ENCODE data around the gene ORAI3.

The ORAI3 gene

GRCh38 chr16:30948667-30949649, at the start of gene ORAI3:
ORAI3 (plus strand) TSS chr16:30949068; CDS start chr16:30949290, 222 bp downstream.
- DNase-seq: peak; percentile 73
- in situ Hi-C loops (cut with MboI; ENCODE audit: low pct_unique_long_range_greater_than_20kb, low sequenced_read_pairs): no loop called here

DNA sequence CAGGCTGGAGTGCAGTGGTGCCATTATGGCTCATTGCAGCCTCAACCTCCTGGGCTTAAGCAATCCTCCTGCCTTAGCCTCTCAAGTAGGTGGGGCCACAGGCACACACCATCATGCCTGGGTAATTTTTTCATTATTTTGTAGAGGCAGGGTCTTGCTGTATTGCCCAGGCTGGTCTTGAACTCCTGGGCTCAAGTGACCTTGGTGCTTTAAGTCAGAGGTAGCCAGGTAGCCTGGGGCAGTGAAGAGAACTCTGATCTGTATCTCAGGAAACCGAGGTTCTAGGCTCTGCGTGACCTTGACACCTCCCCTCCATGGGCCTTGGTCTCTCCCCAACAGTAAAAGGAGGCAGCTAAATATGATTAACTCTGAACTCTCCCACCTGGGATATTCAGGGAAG, 49.1 kb upstream of the ORAI3 start:
- no peak for DNase-seq
- in situ Hi-C loops (cut with MboI; ENCODE audit: low pct_unique_long_range_greater_than_20kb, low sequenced_read_pairs): no loop called here

- in situ Hi-C loops (cut with MboI; ENCODE audit: low pct_unique_long_range_greater_than_20kb, low sequenced_read_pairs): no loop called here
Measured at GRCh38 chr16:30900588-30900987, 48.3 kb upstream of the ORAI3 start.

DNA sequence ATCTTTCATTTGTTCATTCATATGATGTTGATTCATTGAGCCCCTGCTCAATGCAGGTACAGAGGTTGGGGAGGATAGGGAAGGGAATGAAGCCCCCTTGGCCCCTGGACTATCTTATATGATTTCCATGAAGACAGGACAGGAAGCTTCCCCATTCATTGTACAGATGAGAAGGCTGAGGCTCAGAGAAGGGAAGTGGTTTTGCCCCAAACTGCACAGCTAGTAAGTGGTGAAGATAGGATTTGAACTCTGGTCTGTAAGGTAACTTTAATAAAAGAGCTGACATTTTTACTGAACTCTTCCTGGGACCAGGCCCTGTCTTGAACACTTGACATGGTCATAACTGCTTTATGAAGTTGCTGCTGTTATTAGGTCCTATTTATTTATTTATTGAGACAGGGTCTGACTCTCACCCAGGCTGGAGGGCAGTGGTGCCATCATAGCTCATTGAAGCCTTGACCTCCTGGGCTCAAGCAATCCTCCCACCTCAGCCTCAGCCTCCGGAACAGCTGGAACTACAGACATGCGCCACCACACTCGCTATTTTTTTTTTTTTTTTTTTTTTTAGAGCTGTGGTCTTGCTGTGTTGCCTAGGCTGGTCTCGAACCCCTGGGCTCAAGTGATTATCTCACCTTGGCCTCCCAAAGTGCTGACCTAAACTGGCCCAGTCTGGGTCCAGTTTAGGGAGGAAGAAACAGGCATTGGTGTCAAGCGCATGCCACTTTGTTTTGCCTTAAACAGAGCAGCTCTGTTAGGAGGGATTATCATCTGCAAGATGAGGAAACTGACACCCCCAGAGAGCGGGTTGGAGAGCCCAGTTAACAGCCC, 47.5 kb upstream of the ORAI3 start:
- DNase-seq: peak; percentile 28
- in situ Hi-C loops (cut with MboI; ENCODE audit: low pct_unique_long_range_greater_than_20kb, low sequenced_read_pairs): no loop called here

More at GRCh38 chr16:30900588-30900987, 48.3 kb upstream of the ORAI3 start:
- no peak for DNase-seq

DNA sequence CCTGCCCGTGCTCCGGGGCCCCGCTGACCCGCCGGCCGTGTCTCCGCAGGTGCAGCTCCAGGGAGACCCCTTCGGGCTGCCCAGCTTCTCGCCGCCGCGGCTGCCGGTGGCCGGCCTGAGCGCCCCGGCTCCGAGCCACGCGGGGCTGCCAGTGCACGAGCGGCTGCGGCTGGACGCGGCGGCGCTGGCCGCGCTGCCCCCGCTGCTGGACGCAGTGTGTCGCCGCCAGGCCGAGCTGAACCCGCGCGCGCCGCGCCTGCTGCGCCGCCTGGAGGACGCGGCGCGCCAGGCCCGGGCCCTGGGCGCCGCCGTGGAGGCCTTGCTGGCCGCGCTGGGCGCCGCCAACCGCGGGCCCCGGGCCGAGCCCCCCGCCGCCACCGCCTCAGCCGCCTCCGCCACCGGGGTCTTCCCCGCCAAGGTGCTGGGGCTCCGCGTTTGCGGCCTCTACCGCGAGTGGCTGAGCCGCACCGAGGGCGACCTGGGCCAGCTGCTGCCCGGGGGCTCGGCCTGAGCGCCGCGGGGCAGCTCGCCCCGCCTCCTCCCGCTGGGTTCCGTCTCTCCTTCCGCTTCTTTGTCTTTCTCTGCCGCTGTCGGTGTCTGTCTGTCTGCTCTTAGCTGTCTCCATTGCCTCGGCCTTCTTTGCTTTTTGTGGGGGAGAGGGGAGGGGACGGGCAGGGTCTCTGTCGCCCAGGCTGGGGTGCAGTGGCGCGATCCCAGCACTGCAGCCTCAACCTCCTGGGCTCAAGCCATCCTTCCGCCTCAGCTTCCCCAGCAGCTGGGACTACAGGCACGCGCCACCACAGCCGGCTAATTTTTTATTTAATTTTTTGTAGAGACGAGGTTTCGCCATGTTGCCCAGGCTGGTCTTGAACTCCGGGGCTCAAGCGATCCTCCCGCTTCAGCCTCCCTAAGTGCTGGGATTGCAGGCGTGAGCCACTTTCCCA, 46.6 kb upstream of the ORAI3 start:
- in situ Hi-C loops (cut with MboI; ENCODE audit: low pct_unique_long_range_greater_than_20kb, low sequenced_read_pairs): no loop called here
- DNase-seq: peak; percentile 71

DNA sequence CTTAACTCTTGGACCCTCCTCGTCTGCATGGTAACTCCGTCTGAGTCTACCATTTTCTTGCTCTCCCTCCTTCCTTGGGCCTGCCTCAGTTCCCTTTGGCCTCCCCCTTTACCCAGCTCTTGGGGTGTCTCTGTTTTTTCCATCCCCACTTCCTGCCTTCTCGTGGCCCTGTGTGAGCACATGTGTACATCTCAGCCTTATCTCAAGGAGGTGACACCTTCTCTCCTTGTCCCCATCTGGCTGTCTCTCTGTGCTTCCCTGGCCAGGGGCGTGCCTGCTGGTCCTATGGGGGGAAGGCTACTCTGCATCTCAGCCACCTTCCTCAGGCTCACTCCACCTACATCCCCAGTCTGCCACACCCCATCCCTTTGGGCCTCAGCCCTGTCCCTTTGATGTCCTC, 45.9 kb upstream of the ORAI3 start:
- in situ Hi-C loops (cut with MboI; ENCODE audit: low pct_unique_long_range_greater_than_20kb, low sequenced_read_pairs): no loop called here
- DNase-seq: peak; percentile 41

DNA sequence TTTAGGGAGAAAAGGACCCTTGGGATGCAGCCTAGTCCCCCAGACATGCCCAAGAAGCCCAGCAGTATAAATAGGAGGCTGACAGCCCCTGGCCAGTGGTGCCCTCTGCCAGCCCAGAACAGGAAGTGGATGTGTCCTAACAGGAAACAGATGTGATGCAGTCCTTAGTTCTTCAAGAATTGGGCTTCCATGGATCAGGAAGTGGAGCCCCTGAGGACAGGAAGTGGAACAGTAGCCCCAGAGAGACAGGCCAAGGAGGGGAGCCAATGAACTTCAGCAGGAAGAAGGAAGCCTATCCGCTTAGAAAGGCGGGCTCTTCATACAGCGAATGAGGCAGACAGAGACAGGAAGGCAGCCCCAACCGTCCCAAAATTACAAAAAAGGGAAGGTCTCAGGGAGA, 45.3 kb upstream of the ORAI3 start:
- in situ Hi-C loops (cut with MboI; ENCODE audit: low pct_unique_long_range_greater_than_20kb, low sequenced_read_pairs): no loop called here
- DNase-seq: peak; percentile 97

DNA sequence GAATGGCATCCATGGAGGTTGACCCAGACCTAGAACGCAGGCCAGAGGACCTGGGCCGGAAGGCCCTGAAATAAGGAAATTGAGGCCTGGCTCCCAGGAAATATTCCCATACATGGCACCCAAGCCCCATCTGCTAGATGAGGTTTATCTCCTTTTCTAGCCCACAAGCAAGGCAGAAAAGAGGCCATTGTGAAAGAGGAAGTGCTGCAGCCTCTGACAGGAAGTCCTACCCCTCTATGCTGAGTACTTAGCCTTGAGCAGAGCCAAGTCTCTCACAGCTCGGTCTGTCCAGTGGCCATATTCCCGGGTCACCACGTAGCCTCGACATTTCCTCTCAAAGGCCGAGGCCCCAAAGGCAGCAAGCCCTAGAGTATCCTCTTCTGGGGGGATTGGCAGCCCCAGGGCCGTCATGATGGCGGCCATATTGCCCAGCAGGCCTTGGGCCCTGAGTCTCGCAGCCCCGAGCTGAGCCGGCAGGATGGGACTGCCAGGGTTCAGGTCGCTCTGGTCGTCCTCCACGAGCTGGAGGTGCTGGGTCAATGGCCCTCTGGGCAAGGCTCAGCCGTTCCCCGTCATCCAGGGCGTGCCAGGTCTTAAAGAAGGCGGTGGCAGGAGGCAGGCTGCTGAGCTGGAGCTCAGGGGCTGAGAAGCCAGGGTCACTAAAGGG, 44.6 kb upstream of the ORAI3 start:
- DNase-seq: no peak
- in situ Hi-C loops (cut with MboI; ENCODE audit: low pct_unique_long_range_greater_than_20kb, low sequenced_read_pairs): no loop called here

DNA sequence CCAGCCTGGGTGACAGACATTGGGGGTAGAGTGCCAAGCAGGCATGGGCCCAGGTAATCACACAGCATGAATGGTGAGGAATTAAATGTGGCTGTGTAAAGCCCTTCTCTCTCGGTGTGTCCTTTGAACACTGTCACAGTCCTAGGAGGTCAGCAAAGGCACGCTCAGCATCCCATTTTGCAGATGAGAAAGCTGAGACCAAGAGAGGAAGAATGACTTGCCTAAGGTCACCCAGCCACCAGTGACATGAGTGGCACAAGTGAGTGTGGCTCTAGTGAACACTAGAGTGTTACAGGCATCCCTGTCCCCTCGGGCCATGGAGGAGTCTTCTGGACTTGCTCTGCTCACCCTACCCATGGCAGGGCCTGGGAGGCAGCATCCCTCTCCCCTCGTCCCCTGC, 41.8 kb upstream of the ORAI3 start:
- in situ Hi-C loops (cut with MboI; ENCODE audit: low pct_unique_long_range_greater_than_20kb, low sequenced_read_pairs): no loop called here
- DNase-seq: no peak

DNA sequence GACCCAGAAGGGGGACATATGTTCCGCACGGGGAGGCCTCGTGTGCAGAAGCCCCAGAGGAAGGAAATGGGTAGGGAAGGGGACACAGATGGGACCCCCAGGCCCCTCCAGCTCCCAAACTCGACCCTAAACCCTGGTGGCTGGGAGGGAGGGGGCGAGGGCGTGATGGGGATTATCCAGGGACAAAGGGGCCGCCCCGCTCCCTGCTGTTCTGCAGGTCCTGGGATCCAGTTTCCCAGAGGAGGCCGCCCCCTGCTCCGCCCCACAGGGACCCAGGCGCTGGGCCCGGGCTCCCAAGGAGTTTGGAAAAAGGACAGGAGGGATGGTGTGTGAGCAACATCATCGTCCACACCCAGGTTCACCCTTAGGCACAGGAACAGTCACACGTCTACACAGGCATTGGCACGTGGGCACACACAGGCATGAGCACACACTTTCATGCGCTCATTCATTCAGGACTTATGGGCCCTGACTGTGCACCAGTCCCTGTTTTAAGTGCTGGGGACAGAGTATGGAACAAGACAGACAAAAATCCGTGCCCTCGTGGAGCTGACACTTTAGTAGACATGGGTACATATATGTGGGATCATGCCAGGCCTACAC, 38.3 kb upstream of the ORAI3 start:
- DNase-seq: no peak
- in situ Hi-C loops (cut with MboI; ENCODE audit: low pct_unique_long_range_greater_than_20kb, low sequenced_read_pairs): no loop called here

DNA sequence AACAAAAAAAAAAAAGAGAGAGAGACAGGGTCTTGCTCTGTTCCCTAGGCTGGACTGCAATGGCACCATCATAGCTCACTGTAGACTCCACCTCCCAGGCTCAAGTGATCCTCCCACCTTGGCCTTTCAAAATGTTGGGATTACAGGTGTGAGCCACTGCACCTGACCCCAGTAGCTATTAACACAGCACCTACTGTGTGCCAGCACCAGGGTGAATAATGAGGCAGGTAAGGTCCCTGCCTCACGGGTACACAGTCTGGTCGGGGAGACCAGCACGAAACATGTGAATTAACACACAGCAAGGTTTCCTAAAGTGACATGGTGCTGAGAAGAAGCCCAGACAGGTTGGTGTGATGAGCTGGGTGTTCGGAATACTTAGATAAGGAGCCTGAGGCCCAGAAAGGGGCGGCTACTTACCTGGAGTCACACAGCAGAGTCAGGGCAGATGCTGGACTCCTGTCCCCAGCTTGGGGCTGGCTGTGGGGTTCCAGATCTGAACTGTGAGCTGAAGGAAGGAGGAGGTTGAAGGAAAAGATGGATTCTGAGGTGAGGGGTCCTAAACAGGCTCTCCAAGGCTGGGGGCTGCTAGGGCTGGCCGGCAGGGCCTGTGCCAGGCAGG, 36.0 kb upstream of the ORAI3 start:
- no peak for DNase-seq
- in situ Hi-C loops (cut with MboI; ENCODE audit: low pct_unique_long_range_greater_than_20kb, low sequenced_read_pairs): no loop called here

DNA sequence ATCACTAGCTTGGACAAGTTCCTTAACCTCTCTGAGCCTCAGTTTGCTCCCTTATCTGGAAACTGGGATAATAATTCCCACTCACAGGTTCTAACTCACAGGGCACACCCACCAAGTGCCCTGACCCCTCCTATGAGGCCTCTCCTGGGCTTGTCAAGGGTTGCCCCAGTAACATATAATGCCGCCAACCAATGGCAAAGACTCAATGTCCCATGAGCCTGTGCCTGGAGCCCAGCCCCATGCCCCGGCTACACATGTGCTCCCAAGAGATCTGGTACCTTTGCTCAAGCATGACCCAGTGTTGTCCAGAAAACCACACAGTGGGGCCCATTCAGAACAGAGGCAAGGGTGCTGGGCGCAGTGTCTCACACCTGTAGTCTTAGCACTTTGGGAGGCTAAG, 34.0 kb upstream of the ORAI3 start:
- in situ Hi-C loops (cut with MboI; ENCODE audit: low pct_unique_long_range_greater_than_20kb, low sequenced_read_pairs): no loop called here
- DNase-seq: no peak

DNA sequence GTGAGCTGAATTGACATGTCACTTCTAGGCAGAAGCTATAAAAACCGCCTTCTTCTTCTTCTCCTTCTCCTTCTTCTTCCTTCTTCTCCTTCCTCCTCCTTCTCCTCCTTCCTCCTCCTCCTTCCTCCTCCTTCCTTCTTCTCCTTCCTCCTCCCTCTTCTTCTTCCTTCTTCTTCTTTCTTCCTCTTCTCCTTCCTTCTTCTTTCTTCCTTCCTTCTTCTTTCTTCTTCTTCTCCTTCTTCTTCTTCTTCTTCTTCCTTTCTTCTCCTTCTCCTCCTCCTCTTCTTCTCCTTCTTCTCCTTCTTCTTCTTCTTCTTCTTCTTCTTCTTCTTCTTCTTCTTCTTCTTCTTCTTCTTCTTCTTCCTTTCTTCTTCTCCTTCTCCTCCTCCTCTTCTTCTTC, 30.3 kb upstream of the ORAI3 start:
- in situ Hi-C loops (cut with MboI; ENCODE audit: low pct_unique_long_range_greater_than_20kb, low sequenced_read_pairs): no loop called here
- DNase-seq: no peak

DNA sequence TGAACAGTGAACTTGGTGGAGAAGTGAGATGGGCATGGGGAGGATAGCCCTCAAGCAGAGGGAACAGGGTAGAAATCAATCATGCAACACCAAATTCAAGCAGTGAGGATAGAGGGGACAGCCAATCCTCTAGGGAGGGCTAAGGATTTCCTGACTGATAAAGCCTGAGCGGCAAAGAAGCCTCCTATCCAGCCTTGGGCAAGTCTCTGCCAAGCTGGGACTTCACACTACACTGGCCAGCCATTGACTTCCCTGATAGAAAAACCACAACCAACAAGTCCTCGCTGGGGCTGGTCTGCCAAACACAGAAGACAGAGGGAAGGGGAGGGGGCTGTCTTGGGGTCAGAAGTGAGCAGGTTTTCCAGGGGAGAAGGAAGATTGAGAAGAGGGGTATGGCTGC, 28.0 kb upstream of the ORAI3 start:
- in situ Hi-C loops (cut with MboI; ENCODE audit: low pct_unique_long_range_greater_than_20kb, low sequenced_read_pairs): no loop called here
- no peak for DNase-seq

GRCh38 chr16:30921459-30921747, 27.5 kb upstream of the ORAI3 start:
- in situ Hi-C loops (cut with MboI; ENCODE audit: low pct_unique_long_range_greater_than_20kb, low sequenced_read_pairs): no loop called here
- DNase-seq: no peak

GRCh38 chr16:30921748-30922419, 27.0 kb upstream of the ORAI3 start:
- peak; percentile 94 for DNase-seq
- in situ Hi-C loops (cut with MboI; ENCODE audit: low pct_unique_long_range_greater_than_20kb, low sequenced_read_pairs): no loop called here

- peak; percentile 100 for DNase-seq
- in situ Hi-C loops (cut with MboI; ENCODE audit: low pct_unique_long_range_greater_than_20kb, low sequenced_read_pairs): no loop called here
Measured at GRCh38 chr16:30922420-30922959, 26.4 kb upstream of the ORAI3 start.

All from KBM-7 (cell line).